Osteocyte (in vitro differentiated cells): Measurements from ENCODE around the gene MYH7. TPM values are rescaled to one million over a fixed set of nuclear protein-coding genes. Genes with fewer than 3 reads are reported as not detected.

ENCODE experiments used
- DNase-seq: peaks from one replicate; pipeline ENCODE4 v3.0.0; 2021; ENCODE audit warnings: mixed read lengths; ENCODE audit not compliant: unreplicated experiment; ENCODE audit errors: extremely low spot score
- H3K27ac Mint-ChIP-seq: one replicate; pipeline ENCODE4 v1.8.0; 2021; ENCODE audit warnings: mild to moderate bottlenecking, mixed read lengths; ENCODE audit not compliant: unreplicated experiment
- H3K27me3 Mint-ChIP-seq: one replicate; pipeline ENCODE4 v1.8.0; 2021; ENCODE audit warnings: mixed read lengths; ENCODE audit not compliant: unreplicated experiment
- H3K36me3 Mint-ChIP-seq: one replicate; pipeline ENCODE4 v1.8.0; 2021; ENCODE audit warnings: mixed read lengths; ENCODE audit not compliant: unreplicated experiment
- H3K4me1 Mint-ChIP-seq: one replicate; pipeline ENCODE4 v1.8.0; 2021; ENCODE audit warnings: mixed read lengths; ENCODE audit not compliant: unreplicated experiment
- H3K4me3 Mint-ChIP-seq: one replicate; pipeline ENCODE4 v1.8.0; 2021; ENCODE audit warnings: mild to moderate bottlenecking, moderate library complexity, mixed read lengths; ENCODE audit not compliant: unreplicated experiment
- H3K9me3 Mint-ChIP-seq: one replicate; pipeline ENCODE4 v1.8.0; 2021; ENCODE audit warnings: mixed read lengths; ENCODE audit not compliant: unreplicated experiment
- total RNA-seq: library from RNA; stranded (reverse); gene quantifications from 2 replicates; pipeline ENCODE4 v1.2.1, GENCODE V29; 2021
- TF ChIP-seq, protein P1 (sequence below): fragments of 200-600 bp; sonication (generic); IDR thresholded peaks from 2 replicates; pipeline ENCODE4 v1.5.0; 2021; ENCODE audit warnings: antibody characterized with exemption, mild to moderate bottlenecking, moderate library complexity

Gene MYH7
- total RNA-seq, 1 donor from 2014 or later: not detected

DNA sequence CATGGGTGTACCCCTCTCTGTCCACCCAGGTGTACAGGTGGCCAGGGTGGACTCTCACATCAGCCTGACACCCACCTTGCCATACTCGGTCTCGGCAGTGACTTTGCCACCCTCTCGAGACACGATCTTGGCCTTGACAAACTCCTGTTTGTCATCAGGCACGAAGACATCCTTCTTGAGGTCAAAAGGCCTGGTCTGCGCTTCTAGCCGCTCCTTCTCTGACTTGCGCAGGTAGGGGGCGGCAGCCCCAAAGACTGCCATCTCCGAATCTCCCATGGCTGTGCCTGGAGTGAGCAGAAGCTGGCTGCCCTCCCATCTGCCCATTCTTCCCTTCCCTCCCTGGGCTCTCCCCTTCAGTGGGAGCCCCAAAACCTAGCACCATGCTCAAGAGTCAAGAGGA, 2.0 kb downstream of the MYH7 start:
- no peaks in the 10 kb centered on the region for H3K9me3 Mint-ChIP-seq
- no peaks in the 10 kb centered on the region for H3K36me3 Mint-ChIP-seq
- H3K4me3 Mint-ChIP-seq: no peak overlapping the region
- peaks cover 9% of the 10 kb centered on the region for H3K27me3 Mint-ChIP-seq
- no peak overlapping the region for H3K27ac Mint-ChIP-seq
- TF ChIP-seq, protein P1, sequence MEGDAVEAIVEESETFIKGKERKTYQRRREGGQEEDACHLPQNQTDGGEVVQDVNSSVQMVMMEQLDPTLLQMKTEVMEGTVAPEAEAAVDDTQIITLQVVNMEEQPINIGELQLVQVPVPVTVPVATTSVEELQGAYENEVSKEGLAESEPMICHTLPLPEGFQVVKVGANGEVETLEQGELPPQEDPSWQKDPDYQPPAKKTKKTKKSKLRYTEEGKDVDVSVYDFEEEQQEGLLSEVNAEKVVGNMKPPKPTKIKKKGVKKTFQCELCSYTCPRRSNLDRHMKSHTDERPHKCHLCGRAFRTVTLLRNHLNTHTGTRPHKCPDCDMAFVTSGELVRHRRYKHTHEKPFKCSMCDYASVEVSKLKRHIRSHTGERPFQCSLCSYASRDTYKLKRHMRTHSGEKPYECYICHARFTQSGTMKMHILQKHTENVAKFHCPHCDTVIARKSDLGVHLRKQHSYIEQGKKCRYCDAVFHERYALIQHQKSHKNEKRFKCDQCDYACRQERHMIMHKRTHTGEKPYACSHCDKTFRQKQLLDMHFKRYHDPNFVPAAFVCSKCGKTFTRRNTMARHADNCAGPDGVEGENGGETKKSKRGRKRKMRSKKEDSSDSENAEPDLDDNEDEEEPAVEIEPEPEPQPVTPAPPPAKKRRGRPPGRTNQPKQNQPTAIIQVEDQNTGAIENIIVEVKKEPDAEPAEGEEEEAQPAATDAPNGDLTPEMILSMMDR: no peak
- no peak for DNase-seq
- no peaks in the 10 kb centered on the region for H3K4me1 Mint-ChIP-seq

GRCh38 chr14:23432946-23433345, 2.5 kb downstream of the MYH7 start:
- Mint-ChIP-seq H3K9me3 (no peaks in the 10 kb centered on the region), H3K27ac (no peak overlapping the region), H3K4me1 (no peaks in the 10 kb centered on the region), H3K4me3 (no peak overlapping the region), H3K36me3 (no peaks in the 10 kb centered on the region), H3K27me3 (peaks cover 9% of the 10 kb centered on the region)
- DNase-seq: no peak
- TF ChIP-seq, protein P1: no peak

DNA sequence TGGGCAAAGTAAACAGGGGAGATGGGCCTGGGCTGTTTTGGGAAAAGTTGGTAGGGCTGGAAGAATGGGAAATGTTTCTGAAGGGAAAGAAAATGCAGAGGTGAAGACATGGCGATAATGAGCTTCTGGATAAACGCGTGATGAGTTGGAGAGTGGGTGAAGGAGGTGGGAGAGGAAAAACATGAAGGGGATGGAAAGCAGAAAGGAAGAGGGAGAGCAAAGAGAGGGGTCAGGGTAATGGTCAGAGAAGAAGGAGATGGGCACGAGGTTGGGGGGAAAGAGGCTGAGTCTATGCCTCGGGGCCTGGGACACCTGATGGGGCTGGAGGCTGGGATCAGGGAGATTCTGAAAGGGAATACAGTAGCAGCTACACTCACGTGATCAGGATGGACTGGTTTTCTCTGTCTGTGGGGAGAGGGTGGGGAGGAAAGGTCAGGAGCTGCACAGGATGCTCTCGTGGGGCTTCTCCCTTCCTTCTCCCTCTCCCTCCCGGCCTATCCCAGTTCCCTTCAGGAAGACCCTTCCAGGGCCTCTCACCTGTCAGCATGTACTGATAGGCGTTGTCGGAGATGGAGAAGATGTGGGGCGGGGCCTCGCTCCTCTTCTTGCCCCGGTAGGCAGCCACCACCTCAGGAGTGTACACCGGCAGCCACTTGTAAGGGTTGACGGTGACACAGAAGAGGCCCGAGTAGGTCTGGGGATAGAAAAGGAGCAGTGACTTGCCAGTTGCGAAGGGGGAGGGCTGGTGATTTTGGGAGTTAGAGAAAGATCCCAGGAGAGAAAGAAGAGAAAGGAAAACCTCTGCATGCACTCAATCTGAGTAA, 3.1 kb downstream of the MYH7 start:
- Mint-ChIP-seq H3K9me3 (no peaks in the 10 kb centered on the region), H3K4me1 (no peaks in the 10 kb centered on the region), H3K4me3 (no peak overlapping the region), H3K36me3 (no peaks in the 10 kb centered on the region), H3K27me3 (peaks cover 9% of the 10 kb centered on the region), H3K27ac (no peak overlapping the region)
- TF ChIP-seq, protein P1: no peak
- no peak for DNase-seq

DNA sequence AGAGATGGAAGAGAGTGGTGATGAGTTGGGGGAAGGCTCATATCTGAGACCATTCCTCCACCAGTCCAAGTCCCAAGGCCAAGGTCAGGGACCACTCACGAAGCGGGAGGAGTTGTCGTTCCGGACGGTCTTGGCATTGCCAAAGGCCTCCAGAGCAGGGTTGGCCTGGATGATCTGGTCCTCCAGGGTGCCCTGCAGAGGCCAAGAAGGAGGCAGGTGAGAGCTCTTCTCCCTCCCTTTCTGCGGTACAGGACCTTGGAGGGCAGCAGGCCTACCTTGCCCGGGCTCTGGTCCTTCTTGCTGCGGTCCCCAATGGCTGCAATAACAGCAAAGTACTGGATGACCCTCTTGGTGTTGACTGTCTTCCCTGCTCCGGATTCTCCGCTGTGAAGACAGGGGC, 4.0 kb downstream of the MYH7 start:
- H3K9me3 Mint-ChIP-seq: no peaks in the 10 kb centered on the region
- no peak overlapping the region for H3K27ac Mint-ChIP-seq
- TF ChIP-seq, protein P1: no peak
- no peak for DNase-seq
- H3K36me3 Mint-ChIP-seq: no peaks in the 10 kb centered on the region
- no peak overlapping the region for H3K4me3 Mint-ChIP-seq
- H3K27me3 Mint-ChIP-seq: peaks cover 9% of the 10 kb centered on the region
- H3K4me1 Mint-ChIP-seq: no peaks in the 10 kb centered on the region

DNA sequence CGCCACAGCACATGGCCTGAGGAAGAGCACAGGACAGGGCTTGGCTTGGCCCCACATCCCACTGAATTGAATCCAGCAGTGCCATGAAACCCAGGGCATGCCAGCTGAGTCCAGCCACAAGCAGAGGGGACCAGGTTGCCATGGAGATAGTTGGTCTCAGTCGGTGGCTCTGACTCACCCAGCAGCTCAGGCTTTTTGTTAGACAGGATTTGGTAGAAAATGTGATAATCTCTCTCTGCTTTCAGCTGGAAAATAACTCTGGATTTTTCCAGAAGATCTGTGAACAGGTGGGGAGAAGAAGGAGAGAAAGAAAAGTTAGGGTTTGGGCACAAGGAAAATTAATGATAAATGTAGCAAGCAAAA, 4.8 kb downstream of the MYH7 start:
- no peaks in the 10 kb centered on the region for H3K4me1 Mint-ChIP-seq
- H3K4me3 Mint-ChIP-seq: no peak overlapping the region
- H3K9me3 Mint-ChIP-seq: no peaks in the 10 kb centered on the region
- no peaks in the 10 kb centered on the region for H3K36me3 Mint-ChIP-seq
- H3K27me3 Mint-ChIP-seq: peaks cover 9% of the 10 kb centered on the region
- H3K27ac Mint-ChIP-seq: no peak overlapping the region
- no peak for DNase-seq
- TF ChIP-seq, protein P1: no peak
